ENCODE results near the gene CSMD2. TPM values are rescaled to one million over a fixed set of nuclear protein-coding genes. Genes with fewer than 3 reads are reported as not detected.

Gene CSMD2
- total and polyA plus RNA-seq, 2 of the 8 experiments (the other 6 are each of a cell fraction or from before 2014, with no cell fraction given), result 7.0 to 14.7 TPM

DNA sequence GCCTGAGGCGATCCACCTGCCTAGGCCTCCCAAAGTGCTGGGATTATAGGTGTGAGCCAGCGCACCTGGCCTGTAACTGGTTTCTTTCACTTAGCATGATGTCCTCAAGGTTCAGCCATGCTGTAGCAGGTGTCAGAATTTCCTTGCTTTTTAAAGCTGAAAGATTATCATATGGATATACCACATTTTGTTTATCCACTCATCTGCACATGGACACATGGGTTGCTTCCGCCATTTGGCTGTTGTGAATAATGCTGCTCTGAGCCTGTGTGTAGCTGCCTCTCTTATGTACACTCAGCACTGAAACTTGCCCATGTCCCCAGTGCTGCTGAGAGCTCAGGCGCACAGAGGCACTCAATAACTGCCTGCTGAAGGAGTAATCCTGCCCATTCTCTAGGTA is 11.8 kb downstream of the CSMD2 start (continued):
- TF ChIP-seq CHD7 (IDR thresholded peaks at IDR 0.05; ENCODE audit: insufficient replicate concordance, low read length) (no peak), CTCF (IDR thresholded peaks at IDR 0.05; ENCODE audit: control extremely low read depth in 1 of 3, insufficient read depth in 1 of 3, low read depth in 1 of 3, low read length in 3 of 3) (no peak), RFX5 (IDR thresholded peaks at IDR 0.05; ENCODE audit: borderline replicate concordance, low read depth, low read length) (no peak), FOSL1 (IDR thresholded peaks at IDR 0.05; ENCODE audit: insufficient read depth, low read depth, low read length) (no peak), POLR2A (IDR thresholded peaks at IDR 0.05; ENCODE audit: control extremely low read depth in 1 of 2, low read depth in 2 of 2, low read length in 2 of 2) (no peak), SIRT6 (IDR thresholded peaks at IDR 0.05; ENCODE audit: low read length) (no peak), JUND (IDR thresholded peaks at IDR 0.05; ENCODE audit: low read length) (no peak), SP2 (IDR thresholded peaks at IDR 0.05; ENCODE audit: low read length) (no peak), EZH2 (IDR thresholded peaks at IDR 0.05; ENCODE audit: low read depth, low read length, severe bottlenecking) (no peak), TAF7 (optimal IDR thresholded peaks at IDR 0.05; ENCODE audit: borderline replicate concordance, low read depth, low read length) (no peak)
